Adipocyte (in vitro differentiated cells): Measurements from ENCODE around the gene TRAF2.

Experiments used
- DNase-seq: peaks from one replicate; pipeline ENCODE4 v3.0.0-alpha.2; 2015; ENCODE audit warnings: low read depth
- H3K27me3 ChIP-seq: replicated peaks from 2 replicates; pipeline ENCODE4 v1.7.0; 2013; ENCODE audit warnings: mild to moderate bottlenecking, low read length, moderate library complexity; ENCODE audit not compliant: control insufficient read depth, insufficient read depth
- H3K36me3 ChIP-seq: 2 replicates; pipeline ENCODE4 v1.7.0; 2013; ENCODE audit warnings: low read length, mild to moderate bottlenecking, moderate library complexity; ENCODE audit not compliant: control insufficient read depth, insufficient read depth, severe bottlenecking
- H3K4me1 ChIP-seq: 2 replicates; pipeline ENCODE4 v1.7.0; 2013; ENCODE audit warnings: mild to moderate bottlenecking, low read length, moderate library complexity; ENCODE audit not compliant: control insufficient read depth, insufficient read depth
- H3K4me3 ChIP-seq: 2 replicates; pipeline ENCODE4 v1.7.0; 2013; ENCODE audit warnings: mild to moderate bottlenecking, low read length, moderate library complexity
- H3K9ac ChIP-seq: 2 replicates; pipeline ENCODE4 v1.7.0; 2013; ENCODE audit warnings: mild to moderate bottlenecking, low read length, moderate library complexity
- H3K9me3 ChIP-seq: 2 replicates; pipeline ENCODE4 v1.7.0; 2013; ENCODE audit warnings: mild to moderate bottlenecking, low read length, moderate library complexity; ENCODE audit not compliant: control insufficient read depth

Gene TRAF2

GRCh38 chr9:136964833-136965422 is 78.6 kb downstream of the TRAF2 start:
- Histone ChIP-seq H3K36me3 (no peaks in the 10 kb centered on the region), H3K4me3 (no peak overlapping the region), H3K9me3 (no peaks in the 10 kb centered on the region), H3K27me3 (peaks cover 9% of the 10 kb centered on the region), H3K9ac (no peak overlapping the region), H3K4me1 (peaks cover 6% of the 10 kb centered on the region)
- no peak for DNase-seq

- H3K4me1 ChIP-seq, result peaks cover 6% of the 10 kb centered on the region
- DNase-seq, result peak; percentile 44
Measured at GRCh38 chr9:136965771-136966484, 79.6 kb downstream of the TRAF2 start.

GRCh38 chr9:136968333-136969127 is 82.2 kb downstream of the TRAF2 start:
- DNase-seq, result no peak
- H3K9ac ChIP-seq, result no peak overlapping the region
- no peaks in the 10 kb centered on the region for H3K36me3 ChIP-seq
- H3K9me3 ChIP-seq, result no peaks in the 10 kb centered on the region
- H3K27me3 ChIP-seq, result peaks cover 9% of the 10 kb centered on the region
- H3K4me3 ChIP-seq, result no peak overlapping the region
- H3K4me1 ChIP-seq, result no peaks in the 10 kb centered on the region

More at GRCh38 chr9:136965771-136966484, 79.6 kb downstream of the TRAF2 start:
- H3K4me3 ChIP-seq, result no peak overlapping the region
- H3K9ac ChIP-seq, result no peak overlapping the region
- H3K27me3 ChIP-seq, result peaks cover 9% of the 10 kb centered on the region
- H3K36me3 ChIP-seq, result no peaks in the 10 kb centered on the region
- H3K9me3 ChIP-seq, result no peaks in the 10 kb centered on the region

GRCh38 chr9:136969150-136969549 is 82.8 kb downstream of the TRAF2 start:
- Histone ChIP-seq H3K4me1 (no peaks in the 10 kb centered on the region), H3K36me3 (no peaks in the 10 kb centered on the region), H3K27me3 (peaks cover 9% of the 10 kb centered on the region), H3K4me3 (no peak overlapping the region), H3K9me3 (no peaks in the 10 kb centered on the region), H3K9ac (no peak overlapping the region)
- no peak for DNase-seq

GRCh38 chr9:136969774-136970173 is 83.5 kb downstream of the TRAF2 start:
- Histone ChIP-seq H3K27me3 (peaks cover 9% of the 10 kb centered on the region), H3K36me3 (no peaks in the 10 kb centered on the region)
- DNase-seq, result no peak

GRCh38 chr9:136970361-136970760 is 84.0 kb downstream of the TRAF2 start:
- Histone ChIP-seq H3K9me3 (no peaks in the 10 kb centered on the region), H3K4me1 (no peaks in the 10 kb centered on the region), H3K4me3 (no peak overlapping the region), H3K27me3 (peaks cover 9% of the 10 kb centered on the region), H3K36me3 (no peaks in the 10 kb centered on the region), H3K9ac (no peak overlapping the region)
- no peak for DNase-seq

More at GRCh38 chr9:136969774-136970173, 83.5 kb downstream of the TRAF2 start:
- no peaks in the 10 kb centered on the region for H3K9me3 ChIP-seq
- no peak overlapping the region for H3K9ac ChIP-seq
- H3K4me3 ChIP-seq, result no peak overlapping the region
- H3K4me1 ChIP-seq, result no peaks in the 10 kb centered on the region

- DNase-seq, result no peak
- H3K9me3 ChIP-seq, result no peaks in the 10 kb centered on the region
- H3K9ac ChIP-seq, result no peak overlapping the region
- H3K4me1 ChIP-seq, result no peaks in the 10 kb centered on the region
- no peaks in the 10 kb centered on the region for H3K27me3 ChIP-seq
- no peaks in the 10 kb centered on the region for H3K36me3 ChIP-seq
- H3K4me3 ChIP-seq, result no peak overlapping the region
Measured at GRCh38 chr9:136971746-136972145, 85.4 kb downstream of the TRAF2 start.

GRCh38 chr9:136972335-136972734 is 86.0 kb downstream of the TRAF2 start:
- Histone ChIP-seq H3K4me3 (no peak overlapping the region), H3K36me3 (no peaks in the 10 kb centered on the region), H3K9me3 (no peaks in the 10 kb centered on the region), H3K4me1 (peaks cover 1% of the 10 kb centered on the region), H3K27me3 (no peaks in the 10 kb centered on the region), H3K9ac (no peak overlapping the region)
- no peak for DNase-seq

- Histone ChIP-seq H3K27me3 (no peaks in the 10 kb centered on the region), H3K4me1 (peaks cover 5% of the 10 kb centered on the region), H3K4me3 (no peak overlapping the region), H3K9me3 (no peaks in the 10 kb centered on the region), H3K9ac (no peak overlapping the region), H3K36me3 (no peaks in the 10 kb centered on the region)
- DNase-seq, result no peak
Measured at GRCh38 chr9:136972743-136973142, 86.4 kb downstream of the TRAF2 start.

- Histone ChIP-seq H3K4me3 (no peak overlapping the region), H3K9me3 (no peaks in the 10 kb centered on the region), H3K27me3 (no peaks in the 10 kb centered on the region), H3K4me1 (peaks cover 5% of the 10 kb centered on the region), H3K9ac (no peak overlapping the region), H3K36me3 (no peaks in the 10 kb centered on the region)
- DNase-seq, result no peak
Measured at GRCh38 chr9:136973618-136974617, 87.6 kb downstream of the TRAF2 start.
